MM.1S (cell line): ENCODE data around the gene NBAS.

Experiments
- DNase-seq: peaks from one replicate; pipeline ENCODE4 v3.0.0-alpha.2; 2015
- H2AFZ ChIP-seq: fragments of 300-600 bp; sonication (generic); 2 replicates; pipeline ENCODE4 v1.6.0; 2016; ENCODE audit warnings: antibody characterized with exemption, low read length
- H3F3A ChIP-seq: fragments of 300-600 bp; sonication (generic); 2 replicates; pipeline ENCODE4 v1.6.1; 2016; ENCODE audit warnings: mild to moderate bottlenecking, antibody characterized with exemption, low read length, moderate library complexity, mixed read lengths; ENCODE audit not compliant: insufficient read depth
- H3K27ac ChIP-seq: fragments of 300-600 bp; sonication (generic); 2 replicates; pipeline ENCODE4 v1.5.1; 2016; ENCODE audit warnings: mild to moderate bottlenecking, low read length
- H3K27me3 ChIP-seq: fragments of 300-600 bp; sonication (generic); replicated peaks from 2 replicates; pipeline ENCODE4 v1.6.0; 2016; ENCODE audit warnings: low read length; ENCODE audit not compliant: insufficient read depth
- H3K36me3 ChIP-seq: fragments of 300-600 bp; sonication (generic); replicated peaks from 2 replicates; pipeline ENCODE4 v1.6.1; 2016; ENCODE audit warnings: mild to moderate bottlenecking, low read length, mixed read lengths; ENCODE audit not compliant: insufficient read depth
- H3K4me1 ChIP-seq: fragments of 300-600 bp; sonication (generic); 2 replicates; pipeline ENCODE4 v1.6.1; 2016; ENCODE audit warnings: low read length, mixed read lengths
- H3K4me2 ChIP-seq: fragments of 300-600 bp; sonication (generic); 2 replicates; pipeline ENCODE4 v1.6.0; 2016; ENCODE audit warnings: low read depth, low read length
- H3K4me3 ChIP-seq: fragments of 300-600 bp; sonication (generic); 2 replicates; pipeline ENCODE4 v1.5.1; 2016; ENCODE audit warnings: low read length, mixed read lengths
- H3K79me2 ChIP-seq: fragments of 300-600 bp; sonication (generic); 2 replicates; pipeline ENCODE4 v1.6.1; 2016; ENCODE audit warnings: mixed run types, low read length, mixed read lengths
- H3K9ac ChIP-seq: fragments of 300-600 bp; sonication (generic); 2 replicates; pipeline ENCODE4 v1.6.1; 2016; ENCODE audit warnings: low read length, mixed read lengths
- H3K9me2 ChIP-seq: fragments of 300-600 bp; sonication (generic); replicated peaks from 2 replicates; pipeline ENCODE4 v1.6.1; 2016; ENCODE audit warnings: mild to moderate bottlenecking, low read length, mixed read lengths; ENCODE audit not compliant: insufficient read depth
- H3K9me3 ChIP-seq: fragments of 300-600 bp; sonication (generic); replicated peaks from 2 replicates; pipeline ENCODE4 v1.6.1; 2016; ENCODE audit warnings: mild to moderate bottlenecking, low read length, mixed read lengths; ENCODE audit not compliant: insufficient read depth
- H4K20me1 ChIP-seq: fragments of 300-600 bp; sonication (generic); 2 replicates; pipeline ENCODE4 v1.6.1; 2016; ENCODE audit warnings: mild to moderate bottlenecking, low read length, moderate library complexity, mixed read lengths; ENCODE audit not compliant: insufficient read depth
- CTCF ChIP-seq: fragments of 300-600 bp; sonication (generic); IDR thresholded peaks from 2 replicates; pipeline ENCODE4 v1.5.1; 2016; ENCODE audit warnings: antibody characterized with exemption, low read length, mixed read lengths
- EZH2 ChIP-seq: fragments of 300-600 bp; sonication (generic); optimal IDR thresholded peaks from 2 replicates; pipeline ENCODE3; 2017; ENCODE audit warnings: low read depth, mild to moderate bottlenecking, antibody characterized with exemption, low read length, mixed read lengths
- EZH2phosphoT487 ChIP-seq: fragments of 300-600 bp; sonication (generic); IDR thresholded peaks from 2 replicates; pipeline ENCODE4 v1.6.1; 2018; ENCODE audit warnings: antibody characterized with exemption, low read length

The NBAS gene

DNA sequence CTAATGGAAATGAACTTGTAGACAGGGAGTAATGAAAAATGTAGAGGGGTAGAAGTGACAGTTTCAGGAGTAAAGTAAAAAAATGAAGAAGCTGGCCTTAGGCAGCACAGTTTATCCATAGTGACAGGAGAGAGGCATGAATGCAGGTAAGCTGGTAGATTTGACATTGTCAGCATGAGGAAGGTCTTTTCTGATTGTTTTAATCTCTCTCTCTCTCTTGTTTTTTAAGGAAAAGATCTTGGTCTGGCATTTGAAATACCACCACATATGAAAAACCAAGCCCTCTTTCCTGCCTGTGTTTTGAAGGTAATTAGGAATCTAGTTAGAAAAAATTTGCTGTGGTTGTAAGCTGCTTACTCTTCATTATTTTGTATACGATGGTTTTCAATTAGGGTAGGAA lies 44.6 kb upstream of the NBAS start:
- Histone ChIP-seq H3K9ac (no peak overlapping the region), H3K9me2 (no peaks in the 10 kb centered on the region), H3K4me1 (no peaks in the 10 kb centered on the region), H2AFZ (no peak overlapping the region), H3K79me2 (no peaks in the 10 kb centered on the region), H3K4me3 (no peak overlapping the region), H3K27ac (no peak overlapping the region), H3K9me3 (no peaks in the 10 kb centered on the region), H3K4me2 (no peak overlapping the region), H3K36me3 (peaks cover 28% of the 10 kb centered on the region; the same call in 1 of the 2 replicates), H3F3A (no peaks in the 10 kb centered on the region), H3K27me3 (no peaks in the 10 kb centered on the region), H4K20me1 (no peaks in the 10 kb centered on the region)
- TF ChIP-seq EZH2, result no peak
- no peak for TF ChIP-seq EZH2phosphoT487
- no peak for TF ChIP-seq CTCF
- DNase-seq, result no peak

- no peak overlapping the region for H2AFZ ChIP-seq
- no peaks in the 10 kb centered on the region for H3K9me3 ChIP-seq
- no peak overlapping the region for H3K9ac ChIP-seq
- H3K4me3 ChIP-seq, result no peak overlapping the region
- TF ChIP-seq EZH2phosphoT487 (no peak), EZH2 (no peak), CTCF (no peak)
- H3K36me3 ChIP-seq, result peaks cover 28% of the 10 kb centered on the region; the same call in 1 of the 2 replicates
- no peaks in the 10 kb centered on the region for H3K27me3 ChIP-seq
- DNase-seq, result no peak
- no peaks in the 10 kb centered on the region for H4K20me1 ChIP-seq
- no peaks in the 10 kb centered on the region for H3K4me1 ChIP-seq
- no peak overlapping the region for H3K27ac ChIP-seq
- H3K4me2 ChIP-seq, result no peak overlapping the region
- H3K9me2 ChIP-seq, result no peaks in the 10 kb centered on the region
- H3K79me2 ChIP-seq, result no peaks in the 10 kb centered on the region
- no peaks in the 10 kb centered on the region for H3F3A ChIP-seq
Measured at GRCh38 chr2:15603948-15604347, 42.8 kb upstream of the NBAS start.

GRCh38 chr2:15603044-15603765 lies 42.1 kb upstream of the NBAS start:
- Histone ChIP-seq H3K9me2 (no peaks in the 10 kb centered on the region), H3F3A (no peaks in the 10 kb centered on the region), H3K4me1 (no peaks in the 10 kb centered on the region), H3K4me3 (no peak overlapping the region), H3K9ac (no peak overlapping the region), H3K36me3 (peaks cover 32% of the 10 kb centered on the region; the same call in 1 of the 2 replicates), H4K20me1 (no peaks in the 10 kb centered on the region), H2AFZ (no peak overlapping the region), H3K27me3 (no peaks in the 10 kb centered on the region), H3K27ac (no peak overlapping the region), H3K79me2 (no peaks in the 10 kb centered on the region), H3K4me2 (no peak overlapping the region), H3K9me3 (no peaks in the 10 kb centered on the region)
- no peak for DNase-seq
- TF ChIP-seq EZH2phosphoT487, result no peak

GRCh38 chr2:15602393-15602792 lies 41.3 kb upstream of the NBAS start:
- Histone ChIP-seq H3K79me2 (no peaks in the 10 kb centered on the region), H3K36me3 (peaks cover 38% of the 10 kb centered on the region; the same call in 1 of the 2 replicates)
- TF ChIP-seq EZH2phosphoT487 (no peak), CTCF (no peak), EZH2 (no peak)

More at GRCh38 chr2:15602393-15602792, 41.3 kb upstream of the NBAS start:
- Histone ChIP-seq H3K4me1 (no peaks in the 10 kb centered on the region), H3K9me2 (no peaks in the 10 kb centered on the region), H3K4me3 (no peak overlapping the region), H3K4me2 (no peak overlapping the region), H4K20me1 (no peaks in the 10 kb centered on the region), H2AFZ (no peak overlapping the region), H3F3A (no peaks in the 10 kb centered on the region), H3K9me3 (no peaks in the 10 kb centered on the region), H3K27me3 (no peaks in the 10 kb centered on the region), H3K27ac (no peak overlapping the region), H3K9ac (no peak overlapping the region)
- no peak for DNase-seq
